Fibroblast of mammary gland (primary cell): ENCODE results near the gene MYO16.

Experiments used
- DNase-seq: peaks from one replicate; pipeline ENCODE4 v3.0.0-alpha.2; 2010; ENCODE audit warnings: low read depth
- H3K4me3 ChIP-seq: 2 replicates; pipeline ENCODE4 v1.5.1; 2011; ENCODE audit warnings: low read depth, mild to moderate bottlenecking, low read length, moderate library complexity; ENCODE audit not compliant: control insufficient read depth
- TF ChIP-seq, protein P1 (sequence below): conservative IDR thresholded peaks from 2 replicates; pipeline ENCODE4 v1.5.1; 2011; ENCODE audit warnings: low read depth, low read length, inconsistent platforms; ENCODE audit not compliant: control insufficient read depth, insufficient read depth

MYO16 gene

DNA sequence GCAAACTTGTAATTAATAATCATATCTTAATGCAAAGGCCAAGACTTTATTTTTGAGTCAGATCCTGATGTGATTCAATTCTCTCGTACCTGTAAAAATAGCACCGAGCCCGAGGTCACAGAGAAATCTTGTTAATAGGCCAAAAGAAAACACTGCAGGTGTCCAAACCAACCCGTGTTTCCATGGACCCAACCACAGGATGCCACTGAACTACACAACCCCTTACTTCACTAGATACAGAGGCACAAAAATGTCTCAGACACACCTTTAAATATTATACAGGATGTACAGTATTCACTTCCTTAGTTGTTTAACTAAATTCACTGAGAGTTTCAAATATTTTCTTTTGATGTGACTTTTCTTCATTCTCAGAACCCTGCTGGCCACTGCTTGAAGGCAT lies 530.9 kb downstream of the MYO16 start:
- H3K4me3 ChIP-seq = no peak overlapping the region
- no peak for DNase-seq
- TF ChIP-seq, protein P1, sequence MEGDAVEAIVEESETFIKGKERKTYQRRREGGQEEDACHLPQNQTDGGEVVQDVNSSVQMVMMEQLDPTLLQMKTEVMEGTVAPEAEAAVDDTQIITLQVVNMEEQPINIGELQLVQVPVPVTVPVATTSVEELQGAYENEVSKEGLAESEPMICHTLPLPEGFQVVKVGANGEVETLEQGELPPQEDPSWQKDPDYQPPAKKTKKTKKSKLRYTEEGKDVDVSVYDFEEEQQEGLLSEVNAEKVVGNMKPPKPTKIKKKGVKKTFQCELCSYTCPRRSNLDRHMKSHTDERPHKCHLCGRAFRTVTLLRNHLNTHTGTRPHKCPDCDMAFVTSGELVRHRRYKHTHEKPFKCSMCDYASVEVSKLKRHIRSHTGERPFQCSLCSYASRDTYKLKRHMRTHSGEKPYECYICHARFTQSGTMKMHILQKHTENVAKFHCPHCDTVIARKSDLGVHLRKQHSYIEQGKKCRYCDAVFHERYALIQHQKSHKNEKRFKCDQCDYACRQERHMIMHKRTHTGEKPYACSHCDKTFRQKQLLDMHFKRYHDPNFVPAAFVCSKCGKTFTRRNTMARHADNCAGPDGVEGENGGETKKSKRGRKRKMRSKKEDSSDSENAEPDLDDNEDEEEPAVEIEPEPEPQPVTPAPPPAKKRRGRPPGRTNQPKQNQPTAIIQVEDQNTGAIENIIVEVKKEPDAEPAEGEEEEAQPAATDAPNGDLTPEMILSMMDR = no peak

DNA sequence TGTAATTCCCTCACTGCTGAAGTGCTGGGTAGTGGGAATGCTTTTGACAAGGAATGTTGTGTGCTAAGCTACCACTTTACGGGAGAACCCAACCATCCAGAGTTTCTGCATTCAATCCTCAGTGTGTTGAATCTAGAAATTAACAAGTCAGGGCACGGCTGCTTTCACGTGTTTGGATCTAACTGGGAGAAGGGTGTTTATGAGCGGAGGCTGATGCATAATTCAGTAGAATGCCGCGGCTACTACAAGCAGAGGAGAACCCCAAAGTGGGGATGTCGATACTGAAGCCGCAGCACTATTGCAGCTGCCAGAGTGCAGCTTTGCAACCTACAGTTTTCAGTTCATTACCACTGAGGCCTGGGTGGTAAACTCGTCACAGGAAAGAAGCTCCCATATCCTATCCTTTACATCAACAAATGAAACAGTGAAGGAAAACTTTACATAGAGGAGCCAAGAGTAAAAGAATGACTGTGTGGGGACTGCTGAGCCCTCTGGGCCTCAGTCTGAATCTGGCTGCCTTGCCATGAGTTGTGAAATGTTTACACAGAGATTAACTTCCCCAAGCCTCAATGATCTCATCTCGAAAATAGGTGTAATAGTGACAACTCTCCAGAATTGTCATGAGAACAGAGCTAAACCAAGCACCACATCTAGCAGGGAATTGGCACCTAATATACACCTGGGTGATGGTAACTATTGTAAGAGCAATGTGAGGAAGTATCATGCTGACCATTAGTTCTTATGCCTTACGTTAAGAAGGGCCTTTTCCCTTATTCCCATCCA lies 531.7 kb downstream of the MYO16 start:
- DNase-seq = no peak
- TF ChIP-seq, protein P1 = no peak
- no peak overlapping the region for H3K4me3 ChIP-seq

DNA sequence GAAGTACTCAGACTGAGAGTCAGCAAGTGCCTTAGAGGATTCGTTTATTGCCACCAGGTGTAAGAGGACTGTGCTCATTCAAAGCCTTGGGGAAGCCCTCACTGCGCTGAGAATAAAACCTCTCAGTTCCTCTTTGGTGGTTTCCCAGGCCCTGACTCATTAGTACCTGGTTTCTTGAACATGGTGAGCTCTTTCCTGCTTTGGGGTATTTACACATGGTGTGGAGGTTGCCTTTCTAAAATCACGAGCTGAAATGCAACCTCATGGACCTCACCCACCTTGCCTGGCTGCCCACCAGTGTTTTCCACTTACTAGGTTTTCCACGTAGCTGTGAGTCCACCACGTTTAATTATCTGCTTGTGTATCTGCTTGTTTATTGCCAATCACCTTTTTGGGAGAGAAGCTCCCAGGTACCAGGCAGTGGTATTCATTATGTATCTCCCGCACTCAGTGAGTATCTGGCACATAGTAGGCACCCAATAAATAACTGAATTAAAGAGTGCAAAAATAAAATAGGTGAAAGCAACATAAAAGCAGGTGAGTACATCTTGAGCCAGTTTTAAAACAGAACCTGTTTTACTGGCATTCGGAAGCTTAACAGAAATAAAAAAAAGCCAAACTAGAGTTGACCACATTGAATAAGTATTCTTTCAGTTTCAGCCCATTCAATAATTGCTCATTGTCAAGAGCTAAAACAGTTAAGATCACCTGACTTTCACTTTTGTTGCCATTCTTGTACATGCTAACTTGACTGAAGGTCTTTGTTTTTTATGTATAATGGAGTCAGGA lies 533.0 kb downstream of the MYO16 start:
- no peak for DNase-seq
- TF ChIP-seq, protein P1 = no peak
- no peak overlapping the region for H3K4me3 ChIP-seq

DNA sequence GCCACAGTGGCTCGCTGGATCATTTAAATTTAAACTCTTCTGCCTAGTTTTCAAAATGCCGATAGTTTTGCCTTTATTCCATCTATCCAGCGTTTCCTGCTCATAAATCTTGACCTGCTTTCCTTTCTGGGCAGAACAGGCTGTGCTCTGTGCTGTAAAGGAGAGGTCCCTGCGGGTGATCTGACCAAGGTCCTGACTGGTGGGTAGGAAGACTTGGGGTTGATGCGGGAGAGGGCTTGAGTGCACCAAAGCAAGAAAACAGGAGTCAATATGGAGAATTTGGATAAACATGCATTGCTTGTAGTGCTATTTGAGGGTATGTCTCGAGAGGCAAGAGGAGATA lies 533.6 kb downstream of the MYO16 start:
- TF ChIP-seq, protein P1 = no peak
- no peak overlapping the region for H3K4me3 ChIP-seq
- no peak for DNase-seq

DNA sequence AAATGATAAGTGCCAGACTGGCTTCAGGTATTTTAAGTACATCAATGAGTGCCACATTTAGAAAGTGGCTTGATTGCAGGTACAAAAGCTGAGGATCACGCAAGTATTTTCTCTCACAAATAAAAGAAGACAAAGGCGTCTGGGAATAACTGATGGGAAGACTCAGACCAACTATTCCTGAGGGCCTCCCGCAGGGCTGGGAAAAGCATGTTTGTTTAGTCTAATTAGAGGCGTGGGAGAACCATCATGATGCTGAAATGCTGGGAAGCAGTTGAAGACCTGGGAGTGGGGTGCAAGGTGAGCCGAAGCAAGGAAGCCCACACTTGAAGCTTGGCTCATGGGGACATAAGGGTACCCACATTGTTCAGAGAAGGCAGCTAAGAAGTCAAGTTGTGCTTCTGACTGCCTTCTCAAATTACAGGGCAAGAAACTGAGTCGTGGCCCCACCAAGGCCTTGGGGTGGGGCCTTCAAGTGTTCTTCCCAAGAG lies 536.0 kb downstream of the MYO16 start:
- H3K4me3 ChIP-seq = no peak overlapping the region
- no peak for DNase-seq
- TF ChIP-seq, protein P1 = no peak

DNA sequence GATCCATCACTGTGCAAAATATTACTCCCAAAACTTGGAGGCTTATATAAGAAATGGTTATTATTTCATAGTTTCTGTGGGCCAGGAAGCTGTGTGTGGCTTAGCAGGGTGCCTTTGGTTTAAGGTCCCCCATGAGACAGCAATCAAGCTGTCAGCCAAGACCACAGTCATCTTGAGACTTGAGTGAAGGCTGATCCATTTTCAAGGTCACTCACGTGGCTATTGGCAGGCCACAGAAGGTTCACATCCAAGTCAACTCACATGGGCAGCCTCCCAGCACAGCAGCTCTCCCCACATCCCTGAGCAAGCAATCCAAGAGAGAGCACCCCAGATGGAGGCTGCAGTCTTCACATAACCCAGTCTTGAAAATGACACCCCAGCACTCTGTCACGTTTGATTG lies 537.4 kb downstream of the MYO16 start:
- no peak overlapping the region for H3K4me3 ChIP-seq
- DNase-seq = peak; percentile 26
- TF ChIP-seq, protein P1 = no peak
